GM18519 (cell line): Measurements from ENCODE around the gene UBXN6.
A peak's percentile ranks its signal among the peaks of the same experiment; 100 is the strongest.

Source experiments
- ATAC-seq: cut with Tn5 transposase; IDR thresholded peaks from one replicate; pipeline ENCODE4 v1.9.1; 2021; ENCODE audit warnings: mild to moderate bottlenecking, moderate library complexity; ENCODE audit not compliant: unreplicated experiment, low FRiP score

Gene UBXN6

DNA sequence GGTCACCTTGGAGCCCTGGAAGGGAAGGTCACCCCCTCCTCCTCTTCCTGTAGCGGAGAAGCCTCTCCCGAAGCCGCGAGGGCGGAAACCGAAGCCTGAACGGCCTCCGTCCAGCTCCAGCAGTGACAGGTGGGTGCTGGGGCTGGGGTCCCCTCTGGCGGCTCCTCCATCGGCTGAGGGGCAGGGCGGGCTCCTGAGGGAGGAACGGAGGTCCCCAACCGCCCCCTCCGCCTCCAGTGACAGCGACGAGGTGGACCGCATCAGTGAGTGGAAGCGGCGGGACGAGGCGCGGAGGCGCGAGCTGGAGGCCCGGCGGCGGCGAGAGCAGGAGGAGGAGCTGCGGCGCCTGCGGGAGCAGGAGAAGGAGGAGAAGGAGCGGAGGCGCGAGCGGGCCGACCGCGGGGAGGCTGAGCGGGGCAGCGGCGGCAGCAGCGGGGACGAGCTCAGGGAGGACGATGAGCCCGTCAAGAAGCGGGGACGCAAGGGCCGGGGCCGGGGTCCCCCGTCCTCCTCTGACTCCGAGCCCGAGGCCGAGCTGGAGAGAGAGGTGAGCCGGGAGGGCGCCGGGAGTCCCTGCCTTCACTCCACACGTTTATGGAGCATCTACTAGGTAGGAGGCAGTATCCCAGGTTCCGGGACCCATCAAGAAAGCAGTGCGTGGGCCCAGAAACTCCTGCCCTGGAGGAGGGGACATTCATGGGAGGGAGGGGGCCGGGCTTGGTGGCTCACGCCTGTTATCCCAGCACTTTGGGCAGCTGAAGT lies 36.5 kb upstream of the UBXN6 start:
- ATAC-seq, result no peak

DNA sequence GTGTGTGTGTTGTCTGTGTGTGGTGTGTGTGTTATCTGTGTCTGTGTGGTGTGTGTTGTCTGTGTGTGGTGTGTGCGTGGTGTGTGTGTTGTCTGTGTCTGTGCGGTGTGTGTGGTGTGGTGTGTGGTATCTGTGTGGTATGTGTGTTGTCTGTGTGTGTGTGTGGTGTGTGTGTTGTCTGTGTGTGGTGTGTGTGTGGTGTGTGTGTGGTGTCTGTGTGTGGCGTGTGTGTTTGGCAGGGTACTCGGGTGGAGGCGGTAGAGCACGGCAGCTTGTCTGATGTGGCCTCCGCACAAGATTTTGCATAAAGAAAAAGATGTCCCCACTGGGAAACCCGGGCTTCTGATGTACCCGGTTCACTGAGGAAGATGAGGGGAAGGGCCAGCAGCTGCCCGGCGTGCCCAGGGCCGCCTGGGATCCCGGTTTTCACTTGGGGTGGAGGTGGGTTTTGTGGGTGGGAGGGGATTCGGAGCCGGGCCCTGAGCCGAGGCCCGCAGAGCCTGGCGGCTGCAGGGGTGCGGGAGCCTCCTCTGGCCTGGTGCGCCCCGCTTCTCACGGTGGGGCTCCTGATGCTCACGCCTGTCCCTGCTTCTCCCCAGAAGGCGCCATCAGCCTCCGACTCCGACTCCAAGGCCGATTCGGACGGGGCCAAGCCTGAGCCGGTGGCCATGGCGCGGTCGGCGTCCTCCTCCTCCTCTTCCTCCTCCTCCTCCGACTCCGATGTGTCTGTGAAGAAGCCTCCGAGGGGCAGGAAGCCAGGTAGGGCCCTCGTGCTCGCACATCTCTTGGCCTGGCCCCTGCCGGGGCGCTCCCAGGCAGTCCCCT lies 35.7 kb upstream of the UBXN6 start:
- ATAC-seq, result no peak

DNA sequence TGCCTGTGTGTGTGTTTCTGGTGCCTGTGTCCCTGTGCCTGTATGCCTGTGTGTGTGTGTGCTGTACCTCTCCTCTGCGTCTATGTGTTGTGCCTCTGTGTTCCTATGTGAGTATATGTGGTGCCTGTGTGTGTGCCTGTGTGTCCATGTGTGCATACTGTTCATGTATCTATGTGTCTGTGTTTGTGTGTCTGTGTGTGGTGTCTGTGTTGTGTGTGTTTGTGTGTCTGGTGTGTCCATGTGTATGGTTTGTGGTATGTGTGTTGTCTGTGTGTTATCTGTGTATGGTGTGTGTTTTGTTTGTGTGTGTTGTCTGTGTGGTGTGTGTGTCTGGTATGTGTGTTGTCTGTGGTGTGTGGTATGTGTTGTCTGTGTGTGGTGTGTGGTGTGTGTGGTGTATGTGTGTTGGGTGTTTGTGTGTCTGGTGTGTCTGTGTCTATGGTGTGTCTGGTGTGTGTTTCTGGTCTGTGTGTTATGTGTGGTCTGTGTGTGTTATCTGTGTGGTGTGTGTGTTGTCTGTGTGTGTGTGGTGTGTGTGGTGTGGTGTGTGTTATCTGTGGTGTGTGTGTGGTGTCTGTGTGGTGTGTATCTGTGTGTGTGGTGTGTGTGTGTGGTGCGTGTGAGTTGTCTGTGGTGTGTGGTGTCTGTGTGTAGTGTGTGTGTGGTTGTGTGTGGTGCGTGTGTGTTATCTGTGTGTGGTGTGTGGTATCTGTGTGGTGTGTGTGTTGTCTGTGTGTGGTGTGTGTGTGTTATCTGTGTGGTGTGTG lies 34.9 kb upstream of the UBXN6 start:
- no peak for ATAC-seq

DNA sequence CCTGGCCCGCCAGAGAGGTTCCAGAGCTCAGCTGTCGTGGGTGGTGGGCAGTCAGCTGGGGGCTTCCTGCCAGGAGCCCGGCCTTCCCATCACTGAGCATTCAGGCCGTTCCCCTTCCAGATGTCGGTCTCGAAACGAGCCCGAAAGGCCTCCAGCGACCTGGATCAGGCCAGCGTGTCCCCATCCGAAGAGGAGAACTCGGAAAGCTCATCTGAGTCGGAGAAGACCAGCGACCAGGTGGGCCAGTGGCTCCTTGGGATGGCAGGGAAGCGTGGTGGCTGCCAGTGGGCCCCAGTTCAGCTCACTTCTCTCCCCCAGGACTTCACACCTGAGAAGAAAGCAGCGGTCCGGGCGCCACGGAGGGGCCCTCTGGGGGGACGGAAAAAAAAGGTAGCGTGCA lies 33.9 kb upstream of the UBXN6 start:
- no peak for ATAC-seq

DNA sequence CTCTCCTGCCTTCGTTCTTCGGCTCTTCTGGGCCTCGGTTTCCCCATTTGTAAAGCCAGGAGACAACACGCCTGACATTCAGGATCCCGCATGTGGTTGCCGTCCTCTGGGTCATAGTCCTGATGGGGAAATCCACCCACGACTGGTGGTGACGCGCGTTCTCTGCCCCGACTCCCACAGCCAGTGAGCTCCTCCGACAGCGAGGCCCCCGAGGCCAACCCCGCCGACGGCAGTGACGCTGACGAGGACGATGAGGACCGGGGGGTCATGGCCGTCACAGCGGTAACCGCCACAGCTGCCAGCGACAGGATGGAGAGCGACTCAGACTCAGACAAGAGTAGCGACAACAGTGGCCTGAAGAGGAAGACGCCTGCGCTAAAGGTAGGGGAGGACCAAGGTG lies 30.9 kb upstream of the UBXN6 start:
- ATAC-seq, result no peak

DNA sequence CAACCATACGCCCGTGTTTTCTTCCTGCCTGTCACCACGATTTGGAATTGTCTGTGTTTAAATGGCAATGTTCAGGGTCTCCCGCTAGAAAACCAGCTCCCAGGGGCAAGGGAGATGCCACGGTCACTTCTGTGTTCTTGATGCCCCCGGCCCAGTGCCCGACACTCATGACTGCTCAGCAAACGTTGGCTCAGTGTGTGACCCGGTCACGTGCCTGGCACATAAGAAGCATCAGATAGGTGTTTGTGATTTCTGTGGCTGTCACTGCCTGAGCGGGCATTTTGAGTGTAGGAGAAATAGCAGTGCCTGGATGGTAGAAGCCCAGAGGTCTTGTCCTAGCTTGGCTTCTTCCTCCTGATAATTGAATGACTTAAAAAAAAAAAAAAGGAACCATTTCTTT lies 30.0 kb upstream of the UBXN6 start:
- ATAC-seq, result no peak

DNA sequence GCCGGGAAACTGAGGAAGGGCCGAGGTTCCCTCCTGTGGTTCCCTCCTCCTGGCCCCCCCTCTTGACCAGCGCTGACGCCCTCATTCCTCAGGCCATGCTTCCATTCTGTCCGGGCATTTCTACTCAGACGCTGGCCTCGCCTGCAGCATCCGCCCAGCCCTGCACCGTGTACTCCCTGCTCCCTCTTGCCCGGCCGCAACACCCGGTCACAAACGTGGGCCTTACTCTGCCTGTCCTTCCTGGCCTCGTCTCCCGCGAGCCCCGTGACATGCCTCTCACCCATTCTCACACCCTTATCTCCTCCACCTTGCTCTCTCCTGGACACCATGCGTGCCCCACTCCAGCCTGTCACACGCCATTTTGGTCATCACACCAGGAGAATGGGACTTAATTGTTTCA lies 25.8 kb upstream of the UBXN6 start:
- no peak for ATAC-seq

DNA sequence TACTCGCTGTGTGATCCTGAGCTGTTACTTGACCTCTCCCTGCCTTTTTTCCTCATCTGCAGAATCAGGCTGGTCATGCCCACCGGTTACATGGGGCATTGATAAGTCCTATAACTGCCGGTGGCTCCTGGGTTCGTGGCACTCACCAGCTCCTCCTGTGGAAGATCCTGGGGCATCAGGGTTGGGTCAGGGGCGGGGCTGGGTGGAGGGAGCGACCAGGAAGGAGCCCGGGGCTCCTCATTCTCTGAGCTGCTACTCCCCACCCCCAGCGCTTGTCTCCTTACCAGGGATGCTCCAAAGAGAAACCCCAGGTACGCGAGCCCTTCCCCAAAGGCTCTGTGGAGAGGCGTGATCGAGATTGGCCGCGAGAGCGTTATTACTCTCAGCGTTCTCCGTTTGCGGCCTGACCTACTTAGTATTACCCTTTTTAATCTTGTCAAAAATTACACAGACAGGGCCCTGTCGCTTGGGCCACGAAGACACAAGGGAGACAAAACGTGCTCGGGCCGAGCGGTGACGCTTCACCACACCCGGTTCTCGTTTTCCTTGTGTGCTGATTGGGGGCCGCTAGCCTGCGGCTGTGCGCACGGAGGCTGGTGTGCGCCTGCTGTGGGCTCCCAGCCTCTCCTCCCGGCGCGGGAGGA lies 25.2 kb upstream of the UBXN6 start:
- no peak for ATAC-seq

DNA sequence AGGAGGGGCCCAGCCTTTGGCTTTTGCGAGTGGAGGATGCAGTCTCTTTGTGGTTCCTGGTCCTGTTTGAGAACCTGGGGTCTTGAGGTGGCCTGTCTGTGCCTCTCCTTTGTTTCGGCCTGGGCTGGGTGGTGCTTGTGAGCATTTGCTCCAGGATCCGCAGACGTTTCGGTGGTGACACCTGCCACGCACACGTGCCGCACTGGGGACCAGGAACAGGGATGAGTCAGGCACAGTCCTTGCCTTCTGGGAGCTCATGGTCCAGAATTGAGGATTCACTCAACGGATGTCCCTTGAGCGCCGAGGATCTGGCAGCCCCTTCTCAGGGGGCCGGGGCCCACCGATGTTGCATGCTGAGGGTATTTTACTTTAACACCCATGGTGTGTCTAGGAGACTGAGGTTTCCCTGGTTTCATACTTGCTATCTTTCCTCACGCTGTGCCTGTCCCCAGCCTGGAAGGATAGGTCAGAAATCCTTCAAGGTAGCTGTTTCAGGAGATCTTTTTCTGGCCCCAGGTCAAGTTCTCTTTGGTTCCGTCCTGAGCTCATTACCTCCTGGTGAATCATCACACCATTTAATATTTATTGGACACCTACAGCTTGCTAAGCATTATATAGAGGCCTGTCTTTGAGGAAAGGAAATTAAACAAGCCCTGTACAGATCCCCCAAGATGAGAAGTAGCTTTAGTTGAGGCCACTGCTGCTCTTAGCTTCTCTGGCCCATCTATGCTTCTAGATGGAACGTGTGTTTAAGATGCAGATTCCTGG lies 19.6 kb upstream of the UBXN6 start:
- no peak for ATAC-seq

DNA sequence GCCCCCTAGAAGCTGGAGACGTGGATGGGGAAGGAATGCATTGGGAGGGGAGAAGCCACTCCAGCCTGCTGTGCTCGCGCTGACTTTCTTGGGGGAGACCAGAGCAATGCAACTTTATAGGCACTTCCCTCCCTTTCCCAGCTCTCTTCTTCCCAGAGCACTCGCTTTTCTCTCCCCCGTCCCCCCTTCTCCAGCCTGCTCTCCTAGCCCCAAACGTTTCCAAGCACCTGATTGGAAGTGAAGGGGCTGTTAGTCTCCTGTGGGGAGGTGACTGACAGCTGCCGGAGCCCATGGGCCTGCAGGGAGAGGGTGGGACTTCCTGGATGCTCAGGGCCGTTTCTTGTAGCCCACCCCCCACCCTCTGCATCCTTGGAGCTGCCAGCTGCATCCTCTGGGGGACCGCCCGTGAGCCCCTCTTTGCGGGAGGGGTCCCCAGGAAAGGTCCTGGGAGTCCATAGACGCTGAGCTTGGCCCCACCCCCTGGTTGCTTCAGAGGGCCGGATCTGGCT lies 17.0 kb upstream of the UBXN6 start:
- ATAC-seq, result no peak

DNA sequence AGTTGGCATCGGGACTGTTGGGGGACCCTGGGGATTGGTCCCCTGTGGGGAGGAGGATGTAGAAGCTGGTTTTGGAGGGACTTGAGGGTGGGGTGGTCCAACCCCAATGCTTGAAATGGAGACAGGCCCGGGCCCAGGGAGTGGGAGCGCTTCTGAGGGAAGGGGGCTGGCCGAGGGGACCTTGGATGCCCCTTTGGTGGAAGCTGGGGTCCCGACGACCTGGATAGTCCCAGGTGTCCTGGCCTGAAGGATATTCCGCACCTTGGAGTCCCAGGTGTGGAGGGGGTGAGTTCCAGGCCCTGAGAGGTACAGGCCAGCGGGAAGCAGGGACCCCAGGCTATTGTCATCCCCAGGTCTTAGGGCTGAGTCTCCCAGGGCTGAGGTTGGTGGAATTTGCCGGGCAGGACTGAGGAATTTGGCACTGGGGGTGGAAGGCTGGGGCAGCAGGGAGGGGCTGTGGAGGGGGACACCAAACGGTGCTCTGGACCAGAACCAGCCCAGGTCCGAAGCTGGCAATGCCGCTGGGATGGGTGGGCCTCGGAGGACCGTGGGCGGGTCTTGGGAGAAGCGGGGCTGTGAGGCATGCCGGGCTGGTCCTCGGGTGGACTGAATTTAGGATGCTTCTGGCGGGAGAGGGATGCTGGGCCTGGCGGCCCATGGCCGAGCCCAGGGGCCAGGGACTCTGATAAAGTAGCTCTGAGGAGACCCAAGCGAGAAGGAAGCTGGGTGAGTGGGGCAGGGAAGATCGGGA lies 16.3 kb upstream of the UBXN6 start:
- ATAC-seq, result no peak

DNA sequence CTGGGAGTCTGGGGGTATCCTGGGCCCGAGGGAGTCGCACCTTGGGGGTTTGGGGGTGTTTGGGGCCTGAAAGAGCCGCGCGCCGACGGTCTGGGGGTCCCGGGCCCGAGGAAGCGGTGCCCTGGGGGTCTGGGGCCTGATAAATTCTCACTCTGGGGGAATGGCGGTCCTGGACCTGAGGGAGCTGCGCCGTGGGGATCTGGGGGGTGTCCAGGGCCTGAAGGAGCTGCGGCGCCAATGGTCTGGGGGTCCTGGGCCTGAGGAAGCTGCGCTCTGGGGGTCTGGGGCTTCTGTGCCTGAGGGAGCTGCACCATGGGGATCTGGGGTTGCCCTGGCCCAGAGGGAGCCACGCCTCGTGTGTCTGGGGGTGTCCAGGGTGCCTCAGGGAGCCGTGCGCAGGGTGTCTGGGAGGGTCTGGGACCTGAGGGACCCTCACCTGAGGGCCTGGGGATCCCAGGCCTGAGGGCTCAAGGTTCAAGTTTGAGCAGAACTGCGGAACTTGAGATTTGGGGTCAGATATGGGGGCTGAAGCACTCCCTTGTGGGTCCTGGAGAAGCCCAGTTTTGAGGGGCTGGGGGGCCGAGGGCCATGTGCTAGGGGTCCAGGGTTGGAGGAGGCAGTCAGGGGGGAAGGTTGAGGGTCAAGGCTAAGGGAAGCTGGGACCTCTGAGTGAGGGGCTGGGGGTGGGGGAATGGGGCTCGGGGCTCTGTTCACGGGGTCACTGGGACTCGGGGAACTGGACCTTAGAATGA lies 15.6 kb upstream of the UBXN6 start:
- ATAC-seq, result no peak

DNA sequence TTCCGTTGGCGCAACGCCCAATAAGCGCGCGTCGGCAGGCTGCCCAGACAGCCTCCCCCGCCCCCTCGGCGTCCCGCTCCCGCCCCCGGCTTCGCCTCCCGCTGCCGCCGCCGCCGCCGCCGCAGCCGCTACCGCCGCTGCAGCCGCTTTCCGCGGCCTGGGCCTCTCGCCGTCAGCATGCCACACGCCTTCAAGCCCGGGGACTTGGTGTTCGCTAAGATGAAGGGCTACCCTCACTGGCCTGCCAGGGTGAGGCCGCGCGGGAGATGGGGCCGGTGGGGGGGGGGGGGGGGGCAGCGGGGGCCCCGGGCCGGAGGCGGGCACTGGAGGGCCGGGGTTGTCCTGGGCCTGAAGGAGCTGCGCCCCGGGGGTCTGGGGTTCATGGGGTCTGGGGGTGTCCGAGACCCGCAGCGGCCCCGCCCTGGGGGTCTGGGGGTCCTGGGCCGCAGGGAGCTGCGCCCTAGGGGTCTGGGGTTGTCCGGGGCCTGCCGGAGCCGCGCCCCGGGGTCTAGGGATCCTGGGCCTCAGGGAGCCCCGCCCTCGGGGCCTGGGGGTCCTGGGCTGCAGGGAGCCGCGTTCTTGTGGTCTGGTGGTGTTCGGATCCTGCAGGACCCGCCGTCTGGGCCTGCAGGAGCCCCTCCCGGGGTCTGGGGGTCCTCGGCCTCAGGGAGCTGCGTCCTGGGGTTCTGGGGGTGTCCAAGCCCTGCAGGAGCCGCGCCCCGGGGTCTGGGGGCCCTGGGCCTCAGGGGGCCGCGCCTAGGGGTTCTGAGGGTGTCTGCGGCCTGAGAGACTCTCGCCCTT lies 14.8 kb upstream of the UBXN6 start, which contains the start of gene HDGFL2:
HDGFL2 (plus strand) TSS at position 124 of the 801 bp plus-strand sequence; CDS start at position 178, 54 bp downstream.
- no peak for ATAC-seq

DNA sequence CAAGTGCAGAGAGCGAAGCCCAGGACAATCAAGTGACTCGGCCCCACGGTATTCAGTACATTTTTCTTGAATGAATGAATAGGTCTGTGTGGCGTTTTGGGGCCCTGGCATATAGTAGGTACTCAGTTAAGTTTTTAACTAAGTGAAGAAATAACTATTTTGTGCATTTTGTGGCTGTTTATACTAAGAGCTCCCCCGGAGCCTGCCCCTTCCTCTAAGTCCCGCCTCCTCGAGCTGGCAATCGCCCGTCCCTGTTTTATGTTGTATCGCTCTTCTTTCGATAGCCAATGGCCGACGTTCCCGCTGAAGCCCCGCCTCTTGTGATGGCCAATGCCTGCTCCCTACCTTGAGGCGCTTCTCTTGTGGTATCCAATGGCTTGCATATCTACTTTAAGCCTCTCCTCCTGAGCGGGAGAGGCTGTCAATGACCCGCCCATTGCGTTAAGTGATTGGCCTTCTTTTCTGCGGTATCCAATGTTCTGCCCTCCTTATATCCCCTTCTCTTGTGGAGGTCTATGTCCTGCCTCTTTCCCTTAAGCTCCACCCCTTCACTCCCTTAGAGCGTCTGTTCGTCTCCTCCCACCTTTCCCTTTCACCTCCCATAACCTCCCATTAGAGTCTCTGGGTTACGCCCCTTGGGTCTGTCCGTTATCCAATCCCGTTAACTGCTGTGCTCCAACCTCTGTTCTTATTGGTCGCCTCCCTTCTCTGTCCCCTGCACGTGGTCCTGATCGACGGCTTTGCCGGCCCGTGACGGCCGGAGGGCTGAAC lies 14.0 kb upstream of the UBXN6 start:
- peak; percentile 75 for ATAC-seq

DNA sequence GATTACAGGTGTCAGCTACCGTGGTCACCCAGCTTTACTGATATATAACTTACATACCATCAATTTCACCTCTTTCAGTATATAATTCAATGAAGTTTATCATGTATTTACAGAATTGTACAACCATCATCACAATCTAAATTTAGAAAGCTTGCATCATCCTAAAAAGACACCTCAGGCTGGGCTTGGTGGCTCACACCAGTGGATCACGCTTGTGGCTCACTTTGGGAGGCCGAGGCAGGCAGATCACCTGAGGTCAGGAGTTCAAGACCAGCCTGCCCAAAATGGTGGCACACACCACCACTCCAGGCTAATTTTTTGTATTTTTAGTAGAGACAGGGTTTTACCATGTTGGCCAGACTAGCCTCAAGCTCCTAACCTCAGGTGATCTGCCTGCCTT lies 10.2 kb upstream of the UBXN6 start:
- ATAC-seq, result no peak

DNA sequence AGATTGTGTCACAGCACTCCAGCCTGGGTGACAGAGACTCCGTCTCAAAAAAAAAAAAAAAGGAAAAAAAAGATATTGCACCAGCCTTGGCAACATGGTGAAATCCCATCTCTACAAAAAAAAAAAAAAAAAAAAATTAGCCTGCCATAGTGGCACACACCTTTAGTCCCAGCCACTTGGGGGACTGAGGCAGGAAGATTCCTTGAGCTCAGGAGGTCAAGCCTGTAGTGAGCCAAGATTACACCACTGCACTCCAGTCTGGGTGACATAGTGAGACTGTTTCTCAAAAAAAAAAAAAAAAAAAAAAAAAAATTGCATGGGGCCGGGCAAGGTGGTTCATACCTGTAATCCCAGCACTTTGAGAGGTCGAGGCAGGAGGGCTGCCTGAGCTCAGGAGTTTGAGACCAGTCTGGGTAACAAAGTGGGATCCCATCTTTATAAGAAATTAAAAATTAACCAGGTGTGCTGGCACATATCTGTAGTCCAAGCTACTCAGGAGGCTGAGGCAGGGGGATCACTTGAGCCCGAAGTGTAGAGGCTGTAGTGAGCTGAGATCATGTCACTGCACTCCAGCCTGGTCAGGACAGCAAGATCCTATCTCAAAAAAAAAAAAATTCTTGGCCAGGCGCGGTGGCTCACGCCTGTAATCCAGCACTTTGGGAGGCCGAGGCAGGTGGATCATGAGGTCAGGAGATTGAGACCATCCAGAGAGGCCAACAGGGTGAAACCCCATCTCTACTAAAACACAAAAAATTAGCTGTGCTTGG lies 7.4 kb upstream of the UBXN6 start:
- no peak for ATAC-seq
